HG03108 (cell line): Measurements from ENCODE around the gene COG4.

Experiments used
- ATAC-seq: cut with Tn5 transposase; IDR thresholded peaks from one replicate; pipeline ENCODE4 v1.9.1; 2021; ENCODE audit warnings: moderate library complexity; ENCODE audit not compliant: unreplicated experiment

COG4 gene

GRCh38 chr16:70437582-70438557 lies 85.5 kb downstream of the COG4 start:
- no peak for ATAC-seq

GRCh38 chr16:70437017-70437581 lies 86.3 kb downstream of the COG4 start:
- no peak for ATAC-seq

- no peak for ATAC-seq
Observed at GRCh38 chr16:70434484-70435260, 88.7 kb downstream of the COG4 start.

GRCh38 chr16:70433458-70434103 lies 89.8 kb downstream of the COG4 start:
- ATAC-seq: no peak

GRCh38 chr16:70432723-70433457 lies 90.5 kb downstream of the COG4 start:
- ATAC-seq: peak; percentile 15

- ATAC-seq: no peak
Observed at GRCh38 chr16:70432356-70432722, 91.0 kb downstream of the COG4 start.

GRCh38 chr16:70430667-70431536 lies 92.5 kb downstream of the COG4 start:
- ATAC-seq: peak; percentile 35
